Skeletal muscle satellite cell (primary cell): ENCODE measurements around the gene EFCAB11.

ENCODE experiments used
- H3K27me3 ChIP-seq: 2 replicates; pipeline ENCODE4 v1.7.0; 2013; ENCODE audit warnings: low read length; ENCODE audit not compliant: control insufficient read depth, insufficient read depth
- H3K36me3 ChIP-seq: 2 replicates; pipeline ENCODE4 v1.7.0; 2013; ENCODE audit warnings: mild to moderate bottlenecking, control low read depth, low read length; ENCODE audit not compliant: insufficient read depth
- H3K4me1 ChIP-seq: 2 replicates; pipeline ENCODE4 v1.7.0; 2013; ENCODE audit warnings: low read length; ENCODE audit not compliant: control insufficient read depth, insufficient read depth
- H3K4me2 ChIP-seq: 2 replicates; pipeline ENCODE4 v1.7.0; 2013; ENCODE audit warnings: mild to moderate bottlenecking, low read length
- H3K4me3 ChIP-seq: 2 replicates; pipeline ENCODE4 v1.7.0; 2013; ENCODE audit warnings: low read length
- H3K9ac ChIP-seq: 2 replicates; pipeline ENCODE4 v1.7.0; 2013; ENCODE audit warnings: mild to moderate bottlenecking, low read depth, low read length, moderate library complexity
- H3K9me3 ChIP-seq: replicated peaks from 2 replicates; pipeline ENCODE4 v1.7.0; 2013; ENCODE audit warnings: mild to moderate bottlenecking, control low read depth, low read length

The EFCAB11 gene

GRCh38 chr14:89858089-89858488, 96.4 kb downstream of the EFCAB11 start:
- Histone ChIP-seq H3K4me3 (no peak overlapping the region), H3K36me3 (no peaks in the 10 kb centered on the region), H3K4me2 (no peak overlapping the region), H3K4me1 (peaks cover 25% of the 10 kb centered on the region), H3K9ac (no peak overlapping the region), H3K27me3 (no peaks in the 10 kb centered on the region), H3K9me3 (no peaks in the 10 kb centered on the region)

- Histone ChIP-seq H3K9me3 (no peaks in the 10 kb centered on the region), H3K9ac (no peak overlapping the region), H3K4me1 (peaks cover 25% of the 10 kb centered on the region), H3K4me3 (no peak overlapping the region), H3K36me3 (no peaks in the 10 kb centered on the region), H3K4me2 (no peak overlapping the region), H3K27me3 (no peaks in the 10 kb centered on the region)
These were observed 97.6 kb downstream of the EFCAB11 start for GRCh38 chr14:89856871-89857345.

GRCh38 chr14:89855961-89856656, 98.4 kb downstream of the EFCAB11 start:
- no peaks in the 10 kb centered on the region for H3K9me3 ChIP-seq
- peak overlapping the region; percentile 67 for H3K4me2 ChIP-seq
- no peaks in the 10 kb centered on the region for H3K27me3 ChIP-seq
- H3K4me3 ChIP-seq: peak overlapping the region; percentile 17
- peak overlapping the region; percentile 51 for H3K9ac ChIP-seq
- H3K36me3 ChIP-seq: no peaks in the 10 kb centered on the region
- H3K4me1 ChIP-seq: peaks cover 25% of the 10 kb centered on the region

DNA sequence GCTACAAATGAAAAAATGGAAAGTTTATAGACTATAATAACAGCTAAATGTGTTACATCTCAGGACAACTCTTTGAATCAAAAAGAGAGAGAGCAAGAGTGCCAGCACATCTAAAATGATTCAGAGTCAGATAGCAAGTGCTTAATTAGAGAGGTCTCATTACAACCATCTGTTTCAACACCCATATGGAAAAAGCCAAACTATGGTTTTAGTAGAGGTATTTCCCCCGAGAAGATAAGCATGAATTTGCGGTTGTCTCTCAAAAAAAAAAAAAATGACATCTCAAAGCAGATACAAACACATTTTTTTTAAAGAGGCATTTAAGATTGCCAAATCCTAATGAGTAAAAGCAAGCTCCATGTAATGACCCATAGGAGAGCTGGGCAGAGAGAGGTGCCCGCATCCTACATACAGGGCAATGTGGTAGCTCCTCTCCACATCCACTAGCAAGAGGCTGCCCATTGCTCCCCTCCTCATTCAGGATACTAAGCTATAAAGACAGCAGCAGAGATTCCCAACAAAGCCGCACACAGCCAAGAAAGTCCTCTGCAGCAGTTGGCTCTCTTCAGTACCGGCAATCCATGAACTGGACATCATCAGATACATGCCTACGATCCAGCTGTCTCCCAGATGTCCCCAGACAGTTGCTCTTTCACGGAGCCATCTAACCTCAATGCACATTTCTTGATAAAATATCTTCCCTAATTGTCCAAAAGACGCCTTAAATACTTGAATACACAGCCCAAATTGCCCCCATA, 100.4 kb downstream of the EFCAB11 start:
- no peak overlapping the region for H3K4me3 ChIP-seq
- no peak overlapping the region for H3K4me2 ChIP-seq
- H3K9me3 ChIP-seq: no peaks in the 10 kb centered on the region
- H3K27me3 ChIP-seq: no peaks in the 10 kb centered on the region
- H3K4me1 ChIP-seq: peaks cover 33% of the 10 kb centered on the region
- no peak overlapping the region for H3K9ac ChIP-seq
- H3K36me3 ChIP-seq: no peaks in the 10 kb centered on the region

DNA sequence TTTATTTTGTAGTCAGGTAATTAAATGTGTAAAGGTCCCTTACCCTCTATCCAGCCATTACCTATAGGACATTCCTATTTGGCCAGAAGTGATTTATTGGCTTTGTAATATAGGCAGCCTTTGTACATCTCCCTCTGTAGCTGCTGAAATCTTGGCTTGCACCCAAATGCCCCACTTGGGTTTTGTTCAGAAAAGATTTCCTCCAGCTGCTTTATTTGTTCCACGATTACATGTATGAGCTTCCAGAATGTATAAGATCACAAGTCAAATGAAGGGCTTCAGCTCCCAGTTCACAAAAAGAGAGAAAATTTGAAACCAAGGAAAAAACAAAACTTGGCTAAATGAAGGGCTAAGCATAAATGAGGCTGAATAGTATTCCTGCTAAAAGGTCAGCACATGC, 103.4 kb downstream of the EFCAB11 start:
- Histone ChIP-seq H3K4me2 (no peak overlapping the region), H3K4me3 (no peak overlapping the region)

DNA sequence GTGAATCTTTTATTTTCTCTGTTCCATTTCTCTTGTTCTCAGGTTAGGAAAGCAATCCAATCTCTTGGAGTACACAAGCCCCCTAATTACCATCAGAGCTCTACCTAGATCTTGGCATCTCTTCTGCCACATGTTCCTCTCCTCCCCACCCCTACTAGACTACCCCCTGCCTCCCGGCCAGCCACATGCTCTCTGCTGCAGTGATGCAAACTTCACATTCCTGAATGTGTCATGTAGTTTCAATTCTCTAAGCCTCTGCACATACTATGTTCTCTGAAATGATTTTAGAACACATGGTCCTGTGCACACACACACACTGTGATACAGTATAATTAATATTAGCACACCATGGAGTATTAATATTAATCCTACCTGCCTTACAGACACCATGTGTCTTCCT, 104.6 kb downstream of the EFCAB11 start:
- no peaks in the 10 kb centered on the region for H3K36me3 ChIP-seq
- H3K27me3 ChIP-seq: no peaks in the 10 kb centered on the region
- H3K9ac ChIP-seq: no peak overlapping the region
- no peaks in the 10 kb centered on the region for H3K9me3 ChIP-seq
- H3K4me2 ChIP-seq: no peak overlapping the region
- H3K4me3 ChIP-seq: no peak overlapping the region
- H3K4me1 ChIP-seq: peaks cover 22% of the 10 kb centered on the region

More for the DNA sequence above, 103.4 kb downstream of the EFCAB11 start:
- Histone ChIP-seq H3K27me3 (no peaks in the 10 kb centered on the region), H3K9me3 (no peaks in the 10 kb centered on the region), H3K36me3 (no peaks in the 10 kb centered on the region), H3K9ac (no peak overlapping the region), H3K4me1 (peaks cover 22% of the 10 kb centered on the region)

- Histone ChIP-seq H3K27me3 (no peaks in the 10 kb centered on the region), H3K4me1 (peaks cover 24% of the 10 kb centered on the region), H3K9ac (peak overlapping the region; percentile 11), H3K36me3 (no peaks in the 10 kb centered on the region), H3K4me2 (no peak overlapping the region), H3K4me3 (no peak overlapping the region), H3K9me3 (no peaks in the 10 kb centered on the region)
These were observed 106.4 kb downstream of the EFCAB11 start for GRCh38 chr14:89848165-89848564.

DNA sequence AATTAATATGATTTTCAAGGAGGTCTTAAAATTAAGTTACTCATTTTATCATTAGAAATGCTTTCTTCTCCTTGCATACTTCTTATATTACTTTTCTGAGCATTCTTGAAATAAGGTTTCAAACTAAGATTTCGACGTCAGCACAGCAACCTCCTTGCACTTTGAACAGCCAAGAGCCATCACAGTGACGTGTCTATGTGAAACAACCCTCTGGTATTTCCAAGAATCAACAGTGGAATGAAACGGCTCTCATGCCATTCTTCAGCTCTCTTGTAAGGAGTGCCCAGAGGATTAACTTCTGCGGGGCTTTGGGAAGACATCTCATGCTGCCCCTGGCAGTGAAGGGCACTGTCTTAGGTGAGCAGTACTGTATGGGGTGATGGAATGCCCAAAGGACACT, 109.2 kb downstream of the EFCAB11 start:
- H3K4me2 ChIP-seq: peak overlapping the region; percentile 57
- no peaks in the 10 kb centered on the region for H3K36me3 ChIP-seq
- peak overlapping the region; percentile 77 for H3K9ac ChIP-seq
- peaks cover 23% of the 10 kb centered on the region for H3K4me1 ChIP-seq
- no peaks in the 10 kb centered on the region for H3K27me3 ChIP-seq
- H3K9me3 ChIP-seq: no peaks in the 10 kb centered on the region
- peak overlapping the region; percentile 9 for H3K4me3 ChIP-seq

DNA sequence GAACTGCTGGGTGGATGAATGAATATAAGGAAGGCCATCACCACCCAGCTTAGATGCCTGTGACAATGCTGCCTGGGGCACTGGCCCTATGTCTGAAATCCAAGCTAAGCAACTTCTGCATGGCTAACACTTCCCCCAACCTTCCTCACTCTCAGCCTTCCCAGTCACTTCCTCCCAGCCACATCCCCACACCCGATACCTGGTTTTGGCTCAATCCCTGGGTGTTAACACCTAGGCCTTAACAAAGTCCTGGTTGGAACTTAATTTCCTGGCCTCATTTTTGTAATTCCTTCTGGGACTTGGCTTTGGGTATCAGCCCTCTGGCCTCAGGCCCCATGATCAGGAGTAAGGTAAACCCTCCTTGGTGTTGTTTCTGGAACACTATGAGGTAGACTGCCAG, 110.0 kb downstream of the EFCAB11 start:
- peak overlapping the region; percentile 77 for H3K9ac ChIP-seq
- H3K4me1 ChIP-seq: peaks cover 17% of the 10 kb centered on the region
- no peaks in the 10 kb centered on the region for H3K36me3 ChIP-seq
- H3K9me3 ChIP-seq: no peaks in the 10 kb centered on the region
- H3K4me2 ChIP-seq: peak overlapping the region; percentile 31
- no peak overlapping the region for H3K4me3 ChIP-seq
- H3K27me3 ChIP-seq: no peaks in the 10 kb centered on the region

DNA sequence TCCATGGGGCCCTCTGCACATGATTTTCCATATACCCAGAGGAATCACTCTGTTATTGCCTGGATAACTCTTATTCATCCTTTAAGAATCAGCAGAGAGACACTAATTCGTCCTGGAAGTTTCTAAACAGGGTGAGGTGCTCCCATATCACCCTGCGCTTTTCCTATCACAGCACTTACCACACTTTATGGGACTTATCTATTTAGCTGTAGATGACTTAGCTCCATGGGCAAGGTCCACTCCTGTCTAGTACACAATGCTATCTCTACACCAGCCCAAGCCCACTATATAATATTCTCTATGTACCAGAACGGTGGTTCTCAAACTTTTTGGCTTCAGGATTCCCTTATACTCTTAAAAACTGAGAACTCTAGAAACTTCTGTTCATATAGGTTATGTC, 111.7 kb downstream of the EFCAB11 start:
- Histone ChIP-seq H3K4me2 (no peak overlapping the region), H3K36me3 (no peaks in the 10 kb centered on the region), H3K9me3 (no peaks in the 10 kb centered on the region), H3K27me3 (no peaks in the 10 kb centered on the region), H3K4me1 (peaks cover 17% of the 10 kb centered on the region), H3K9ac (no peak overlapping the region), H3K4me3 (no peak overlapping the region)

DNA sequence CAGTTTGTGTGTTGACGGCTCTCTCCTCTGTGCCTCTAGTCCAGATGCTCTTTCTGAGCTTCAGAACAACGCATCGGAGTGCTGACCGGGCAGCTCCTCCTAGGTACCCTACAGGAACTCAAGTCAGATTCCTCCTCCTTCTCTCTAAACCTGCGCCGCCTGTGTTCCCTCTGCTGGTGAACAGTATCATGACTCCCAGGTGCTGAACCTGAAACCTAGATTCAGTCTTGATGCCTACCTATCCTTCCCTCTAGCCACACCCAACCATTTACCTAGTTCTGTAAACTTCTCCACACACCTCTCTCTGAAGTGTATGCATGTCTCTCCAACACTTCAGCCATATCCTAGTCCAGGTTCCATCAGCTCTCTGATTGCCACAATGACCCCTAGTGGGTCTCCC, 112.7 kb downstream of the EFCAB11 start:
- no peak overlapping the region for H3K4me3 ChIP-seq
- no peaks in the 10 kb centered on the region for H3K27me3 ChIP-seq
- H3K36me3 ChIP-seq: no peaks in the 10 kb centered on the region
- peaks cover 17% of the 10 kb centered on the region for H3K4me1 ChIP-seq
- H3K4me2 ChIP-seq: no peak overlapping the region
- H3K9ac ChIP-seq: no peak overlapping the region
- no peaks in the 10 kb centered on the region for H3K9me3 ChIP-seq
